Measurements from ENCODE around the gene AGO1.
A peak's percentile ranks its signal among the peaks of the same experiment; 100 is the strongest.

The AGO1 gene

GRCh38 chr1:35929730-35930592, 47.0 kb downstream of the AGO1 start:
- Histone ChIP-seq H3K4me2 (peak overlapping the region; percentile 85), H3K4me1 (ENCODE audit: low read depth, poor library complexity, severe bottlenecking) (peaks cover 20% of the 10 kb centered on the region), H3K4me3 (IDR thresholded peaks at IDR 0.05; ENCODE audit: insufficient read depth, low read depth, low read length) (no peak overlapping the region), H3K36me3 (ENCODE audit: insufficient read depth) (no peaks in the 10 kb centered on the region), H3K27me3 (ENCODE audit: insufficient read depth, low read depth) (peaks cover 14% of the 10 kb centered on the region; the same call in 1 of the 2 replicates), H3K9ac (peak overlapping the region; percentile 72), H3K27ac (peak overlapping the region; percentile 40; the same call in 1 of the 2 replicates), H4K20me1 (ENCODE audit: insufficient read depth) (no peaks in the 10 kb centered on the region), H3K79me2 (ENCODE audit: insufficient read depth, low read depth) (peaks cover 13% of the 10 kb centered on the region), H2AFZ (ENCODE audit: low read depth) (peak overlapping the region; percentile 91)
- no peak for TF ChIP-seq CTCF (conservative IDR thresholded peaks at IDR 0.05; ENCODE audit: low read depth, low read length)

- Histone ChIP-seq H3K4me3 (IDR thresholded peaks at IDR 0.05; ENCODE audit: insufficient read depth, low read depth, low read length) (peak within 1 kb of the TSS; percentile 83), H4K20me1 (ENCODE audit: insufficient read depth) (no peaks in the 10 kb centered on the region), H3K4me2 (peak within 1 kb of the TSS; percentile 85), H3K36me3 (ENCODE audit: insufficient read depth) (no peaks in the 10 kb centered on the region), H2AFZ (ENCODE audit: low read depth) (peak within 1 kb of the TSS; percentile 91), H3K27ac (peak within 1 kb of the TSS; percentile 40; the same call in 1 of the 2 replicates), H3K79me2 (ENCODE audit: insufficient read depth, low read depth) (peaks cover 13% of the 10 kb centered on the region), H3K4me1 (ENCODE audit: low read depth, poor library complexity, severe bottlenecking) (peaks cover 29% of the 10 kb centered on the region), H3K27me3 (ENCODE audit: insufficient read depth, low read depth) (peaks cover 14% of the 10 kb centered on the region; the same call in 1 of the 2 replicates), H3K9ac (peak within 1 kb of the TSS; percentile 72)
- TF ChIP-seq CTCF (conservative IDR thresholded peaks at IDR 0.05; ENCODE audit: low read depth, low read length): no peak
Measured at GRCh38 chr1:35930593-35931445, 47.8 kb downstream of the AGO1 start, which contains the start of gene AGO3. AGO3 (plus strand) TSS chr1:35931105; CDS start chr1:35931427, 322 bp downstream.

GRCh38 chr1:35931446-35932157, 48.6 kb downstream of the AGO1 start:
- H2AFZ ChIP-seq (ENCODE audit: low read depth): peak overlapping the region; percentile 91
- H4K20me1 ChIP-seq (ENCODE audit: insufficient read depth): no peaks in the 10 kb centered on the region
- H3K36me3 ChIP-seq (ENCODE audit: insufficient read depth): no peaks in the 10 kb centered on the region
- TF ChIP-seq CTCF (conservative IDR thresholded peaks at IDR 0.05; ENCODE audit: low read depth, low read length): no peak
- peaks cover 14% of the 10 kb centered on the region; the same call in 1 of the 2 replicates for H3K27me3 ChIP-seq (ENCODE audit: insufficient read depth, low read depth)
- peak overlapping the region; percentile 83 for H3K4me3 ChIP-seq (IDR thresholded peaks at IDR 0.05; ENCODE audit: insufficient read depth, low read depth, low read length)
- H3K4me1 ChIP-seq (ENCODE audit: low read depth, poor library complexity, severe bottlenecking): peaks cover 37% of the 10 kb centered on the region
- H3K79me2 ChIP-seq (ENCODE audit: insufficient read depth, low read depth): peaks cover 13% of the 10 kb centered on the region
- no peak overlapping the region; the same call in 1 of the 2 replicates for H3K27ac ChIP-seq
- peak overlapping the region; percentile 72; the same call in 1 of the 2 replicates for H3K9ac ChIP-seq
- peak overlapping the region; percentile 77 for H3K4me2 ChIP-seq

GRCh38 chr1:35932158-35932636, 49.2 kb downstream of the AGO1 start:
- TF ChIP-seq CTCF (conservative IDR thresholded peaks at IDR 0.05; ENCODE audit: low read depth, low read length): no peak
- peaks cover 17% of the 10 kb centered on the region; the same call in 1 of the 2 replicates for H3K27me3 ChIP-seq (ENCODE audit: insufficient read depth, low read depth)
- H3K9ac ChIP-seq: no peak overlapping the region
- no peaks in the 10 kb centered on the region for H3K36me3 ChIP-seq (ENCODE audit: insufficient read depth)
- no peak overlapping the region for H3K27ac ChIP-seq
- H3K4me2 ChIP-seq: peak overlapping the region; percentile 77
- H4K20me1 ChIP-seq (ENCODE audit: insufficient read depth): no peaks in the 10 kb centered on the region
- no peak overlapping the region for H2AFZ ChIP-seq (ENCODE audit: low read depth)
- peaks cover 13% of the 10 kb centered on the region for H3K79me2 ChIP-seq (ENCODE audit: insufficient read depth, low read depth)
- no peak overlapping the region for H3K4me3 ChIP-seq (IDR thresholded peaks at IDR 0.05; ENCODE audit: insufficient read depth, low read depth, low read length)
- H3K4me1 ChIP-seq (ENCODE audit: low read depth, poor library complexity, severe bottlenecking): peaks cover 39% of the 10 kb centered on the region
